Activated CD4-positive, CD25-positive, alpha-beta regulatory T cell treated with anti-CD3 and anti-CD28 coated beads, Interleukin-2, amount 50 U/mL, for 16 hours (primary cell): ENCODE measurements around the gene GRID1.

Source experiments
- DNase-seq: peaks from one replicate; pipeline ENCODE4 v3.0.0-alpha.2; 2020; ENCODE audit warnings: low read depth, low spot score

Gene GRID1

DNA sequence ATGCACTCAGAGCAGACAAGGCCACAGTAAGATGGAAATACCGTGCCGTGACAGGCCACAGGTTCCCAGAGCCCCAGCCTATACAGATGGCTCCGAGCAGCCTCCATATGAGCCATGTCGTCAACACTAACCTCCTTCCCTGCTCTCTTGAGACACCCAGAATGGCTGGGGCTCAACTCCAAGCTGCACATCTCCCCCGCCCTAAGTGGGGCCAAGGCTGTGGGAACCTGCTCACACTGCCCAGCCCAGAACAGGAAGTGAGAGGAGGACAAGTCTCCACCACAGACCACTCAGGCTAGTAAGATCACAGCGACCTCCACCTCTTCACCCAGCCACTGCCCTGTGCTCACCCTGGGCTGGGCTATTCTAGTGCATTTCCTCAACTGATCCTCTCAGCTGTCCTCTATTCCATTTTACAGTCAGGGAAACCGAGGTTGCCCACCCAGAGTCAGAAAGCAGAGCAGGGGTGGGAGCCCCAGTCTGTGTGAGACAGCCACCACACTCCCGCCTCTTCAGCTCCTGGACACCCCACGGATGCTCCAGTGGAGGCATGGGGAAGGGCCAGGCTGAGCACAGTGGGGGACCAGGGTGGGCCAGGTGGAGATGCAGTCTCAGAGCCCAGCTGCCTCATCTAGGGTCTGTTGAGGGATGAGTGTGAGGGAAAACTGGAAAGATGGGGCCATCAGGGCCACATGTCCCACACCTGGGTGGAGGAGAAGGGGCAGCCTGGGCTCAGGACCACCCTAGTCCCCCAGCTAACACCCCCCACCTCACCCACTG, 11.6 kb downstream of the GRID1 start:
- DNase-seq, result no peak

GRCh38 chr10:86353506-86354485, 12.8 kb downstream of the GRID1 start:
- no peak for DNase-seq

GRCh38 chr10:86350897-86351296, 15.7 kb downstream of the GRID1 start:
- no peak for DNase-seq

DNA sequence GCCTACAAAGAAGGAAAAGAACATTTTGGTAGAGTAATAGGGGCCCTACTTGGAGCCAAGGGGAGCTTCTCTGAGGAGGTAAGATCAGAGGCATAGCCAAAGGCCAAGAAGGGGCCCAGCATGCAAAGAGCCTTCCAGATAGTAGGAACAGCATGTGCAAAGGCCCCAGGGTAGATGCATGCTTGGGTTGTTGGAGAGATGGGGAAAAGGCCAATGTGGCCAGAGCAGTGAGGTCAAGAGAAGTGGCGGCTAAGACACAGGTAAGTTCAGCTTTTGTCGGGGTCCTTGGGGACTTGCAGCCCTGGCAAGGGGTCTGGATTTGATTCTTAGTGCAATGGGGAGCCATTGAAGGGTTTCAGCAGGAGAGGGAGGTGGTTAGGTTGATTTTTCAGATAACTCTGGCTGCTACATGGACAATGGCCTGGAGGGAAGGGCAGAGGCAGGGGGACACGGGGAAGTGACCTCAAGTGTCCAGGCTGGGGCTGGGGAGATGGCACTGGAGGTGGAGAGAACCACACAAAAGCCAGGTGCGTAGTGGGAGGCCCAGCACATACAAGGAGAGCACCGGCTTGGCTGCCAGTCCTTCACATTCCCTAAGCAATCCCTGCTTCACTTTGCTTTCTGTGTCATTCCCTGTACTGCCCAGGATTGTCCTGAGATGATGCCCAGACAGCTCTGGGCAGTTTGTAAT, 16.5 kb downstream of the GRID1 start:
- DNase-seq, result no peak

DNA sequence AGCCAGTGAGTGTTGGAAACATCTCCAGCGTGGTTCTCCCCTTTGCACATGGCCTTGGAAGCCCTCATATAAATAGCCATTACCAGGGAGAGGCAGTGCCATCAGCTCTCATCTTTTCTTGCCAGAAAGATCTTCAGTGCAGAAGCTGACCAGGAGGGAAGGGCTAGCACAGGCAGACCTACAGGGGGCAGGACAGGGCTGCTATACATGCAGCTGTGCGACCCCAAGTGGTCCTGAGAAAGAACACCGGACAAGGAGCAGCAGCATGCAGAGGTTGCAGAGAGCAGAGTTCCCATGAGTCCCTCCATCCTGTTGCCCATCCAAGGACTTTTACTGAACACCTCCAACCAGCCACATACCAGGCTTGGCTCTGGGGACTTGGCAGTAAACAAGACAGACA, 17.1 kb downstream of the GRID1 start:
- no peak for DNase-seq

GRCh38 chr10:86348321-86349210, 18.0 kb downstream of the GRID1 start:
- no peak for DNase-seq

GRCh38 chr10:86347856-86348255, 18.7 kb downstream of the GRID1 start:
- no peak for DNase-seq

GRCh38 chr10:86346799-86347665, 19.6 kb downstream of the GRID1 start:
- DNase-seq, result no peak

GRCh38 chr10:86345859-86346798, 20.5 kb downstream of the GRID1 start:
- DNase-seq, result no peak

GRCh38 chr10:86345296-86345858, 21.2 kb downstream of the GRID1 start:
- DNase-seq, result no peak

DNA sequence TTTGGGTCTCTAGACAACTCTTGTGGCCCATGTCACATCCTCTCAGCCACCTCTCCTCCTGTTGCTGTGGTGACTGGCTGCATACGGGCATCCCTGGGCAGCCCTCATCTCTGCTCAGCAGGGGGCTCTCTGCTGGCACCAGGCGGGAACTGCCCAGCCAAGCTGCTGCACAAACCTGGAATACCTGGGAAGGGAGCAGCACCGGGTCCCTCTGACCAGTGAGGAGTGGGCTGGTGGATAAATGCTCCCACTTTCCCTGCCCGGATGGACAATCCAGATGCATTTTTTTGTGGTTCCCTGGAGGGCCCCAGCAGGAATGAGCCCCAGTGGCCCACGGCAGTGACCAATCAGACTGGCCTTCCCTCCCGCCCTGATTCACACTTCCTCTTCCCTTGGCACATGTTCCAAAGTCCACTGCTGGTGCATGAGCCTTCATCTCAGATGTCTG, 21.9 kb downstream of the GRID1 start:
- DNase-seq, result no peak

DNA sequence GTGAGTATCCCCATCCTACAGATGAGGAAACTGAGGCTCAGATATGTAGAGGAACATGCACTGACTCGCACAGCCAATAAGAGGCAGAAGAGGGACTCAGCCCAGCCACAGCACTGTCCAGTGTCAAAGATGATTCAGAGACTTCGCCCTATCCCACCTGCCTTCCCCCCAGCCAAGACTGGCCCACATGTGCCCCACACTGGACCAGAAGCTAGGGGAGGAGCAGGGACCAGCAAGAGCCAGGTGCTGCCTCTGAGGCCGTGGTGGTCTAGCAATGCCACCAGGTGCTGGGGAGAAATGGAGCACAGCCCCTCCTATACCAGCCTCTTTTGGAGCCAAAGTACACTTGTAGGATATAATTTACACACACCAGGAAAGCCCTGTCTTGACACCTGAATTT, 22.3 kb downstream of the GRID1 start:
- no peak for DNase-seq

DNA sequence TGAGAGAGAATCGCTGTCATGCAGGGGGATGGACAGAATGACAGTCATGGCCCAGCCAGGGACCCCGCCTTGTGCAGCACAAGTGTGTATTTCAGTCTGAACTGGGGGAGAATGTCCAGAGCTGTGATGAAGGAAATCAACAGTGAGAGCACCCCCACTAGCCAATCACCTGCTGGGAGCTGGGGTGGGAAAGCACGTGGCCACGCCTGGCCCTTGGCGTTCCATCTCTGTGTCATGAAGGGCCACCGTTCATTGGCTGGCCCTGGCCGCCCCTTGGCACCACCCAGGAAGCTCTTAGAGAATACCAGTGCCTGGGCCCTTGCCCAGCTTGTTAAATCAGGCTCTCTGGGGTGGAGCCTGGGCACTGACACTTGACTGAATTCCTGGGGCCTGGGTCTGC, 22.8 kb downstream of the GRID1 start:
- DNase-seq, result no peak

GRCh38 chr10:86342111-86342863, 24.3 kb downstream of the GRID1 start:
- DNase-seq, result no peak

DNA sequence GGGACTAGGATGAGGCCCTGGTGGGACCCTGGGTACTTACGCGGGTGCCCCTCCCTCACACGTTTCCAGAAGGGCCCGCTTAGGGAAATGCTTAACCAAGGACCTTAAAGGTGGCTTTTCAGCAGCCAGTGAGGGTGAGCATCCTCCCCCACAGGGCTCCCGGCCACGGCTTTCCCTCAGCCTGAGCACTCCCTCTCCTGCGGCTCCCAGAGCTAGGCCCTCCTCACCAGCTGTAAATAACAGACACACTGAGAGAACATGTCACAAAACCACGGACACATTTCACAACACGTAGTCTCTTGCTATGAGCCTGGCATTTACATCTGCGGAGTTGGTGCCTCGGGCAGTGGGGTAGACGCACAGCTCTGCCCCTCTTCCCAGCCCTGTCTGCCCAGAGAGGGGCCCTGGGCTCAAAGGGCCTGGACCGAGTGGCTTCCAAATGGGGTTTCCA, 25.2 kb downstream of the GRID1 start:
- no peak for DNase-seq

GRCh38 chr10:86340991-86341260, 25.7 kb downstream of the GRID1 start:
- no peak for DNase-seq

GRCh38 chr10:86340176-86340990, 26.2 kb downstream of the GRID1 start:
- no peak for DNase-seq
